Stimulated activated CD4-positive, alpha-beta T cell treated with anti-CD3 and anti-CD28 coated beads, Interleukin-15, amount 100 ng/mL, for 1 hour (primary cell): Measurements from ENCODE around the gene KBTBD4.
"Not testable (repeated sequence)": the region's sequence is repeated elsewhere in the genome, so short reads cannot be mapped to it uniquely, and the experiment has no call there.

Experiments
- DNase-seq, 2 donors: peaks; one replicate each; pipeline ENCODE4 v3.0.0-alpha.2; 2020; ENCODE audit warnings: low read depth in 1 of 2, low spot score in 1 of 2

Gene KBTBD4

GRCh38 chr11:47526032-47526431 is 52.7 kb downstream of the KBTBD4 start:
- DNase-seq = not testable (repeated sequence)

- DNase-seq = no peak
Observed at GRCh38 chr11:47524291-47524874, 54.4 kb downstream of the KBTBD4 start.

GRCh38 chr11:47523490-47524225 is 55.1 kb downstream of the KBTBD4 start:
- no peak for DNase-seq
